NCI-H1105 (cell line): ENCODE data around the gene HPCA.
"Not testable (repeated sequence)": the region's sequence is repeated elsewhere in the genome, so short reads cannot be mapped to it uniquely, and the experiment has no call there.

ENCODE experiments used
- DNase-seq: peaks from one replicate; lab custom pipeline; 2025; lab: John Stamatoyannopoulos, UW

Gene HPCA

DNA sequence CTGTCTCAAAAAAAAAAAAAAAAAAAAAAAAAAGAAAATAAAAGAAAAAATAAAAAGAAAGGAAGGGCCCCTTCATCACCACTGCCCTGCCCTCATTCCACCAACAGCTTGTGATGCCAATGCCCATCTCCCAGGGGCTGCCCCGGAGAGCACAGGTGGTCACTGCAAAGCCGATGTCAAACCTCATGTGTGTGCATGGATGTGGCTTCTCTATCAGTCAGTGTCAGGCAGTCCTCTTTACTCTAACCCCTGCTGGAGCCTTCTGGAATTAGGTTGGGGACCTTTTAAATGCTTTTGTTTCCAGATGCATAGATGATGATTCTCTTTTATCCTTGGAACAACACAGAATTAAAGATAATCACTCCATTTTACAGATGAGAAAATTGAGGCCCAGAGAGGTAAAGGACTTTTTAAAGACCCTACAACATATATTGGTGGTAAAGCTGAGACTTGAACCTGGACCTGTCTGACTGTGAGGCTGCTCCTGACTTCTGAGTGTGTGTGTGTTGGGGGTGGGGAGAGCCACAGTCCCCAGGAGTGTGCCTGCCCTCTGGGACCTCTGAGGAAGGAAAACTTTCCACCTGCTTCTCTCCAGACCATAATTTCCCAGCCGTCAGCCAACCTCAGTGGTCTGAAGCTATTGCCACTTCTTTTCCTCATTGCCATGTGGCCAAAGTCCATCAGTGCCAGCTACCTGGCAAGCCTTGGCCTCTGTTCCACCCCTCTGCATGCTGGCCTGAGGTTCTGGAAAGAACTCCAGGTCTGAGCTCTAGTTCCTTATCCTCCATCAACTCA is 17.9 kb downstream of the HPCA start:
- no peak for DNase-seq

DNA sequence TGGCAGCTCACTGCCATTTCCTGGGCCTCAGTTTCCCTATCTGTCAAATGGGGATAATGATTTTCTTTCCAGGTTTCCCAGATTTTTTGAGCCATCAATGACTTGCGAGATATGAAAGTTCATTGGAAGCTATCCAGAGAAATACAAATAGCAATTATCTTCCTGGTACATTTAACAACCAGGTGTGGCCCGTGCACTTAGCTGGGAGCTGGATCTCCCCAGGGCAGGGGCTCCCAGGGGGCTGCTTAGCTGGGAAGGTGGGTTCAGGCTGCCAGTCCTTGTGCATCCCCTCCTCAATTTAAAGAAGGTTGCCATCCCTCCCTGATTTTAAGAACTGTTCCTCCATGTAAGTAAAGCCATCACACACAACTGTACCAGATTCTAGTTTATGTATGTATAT is 18.5 kb downstream of the HPCA start:
- no peak for DNase-seq

DNA sequence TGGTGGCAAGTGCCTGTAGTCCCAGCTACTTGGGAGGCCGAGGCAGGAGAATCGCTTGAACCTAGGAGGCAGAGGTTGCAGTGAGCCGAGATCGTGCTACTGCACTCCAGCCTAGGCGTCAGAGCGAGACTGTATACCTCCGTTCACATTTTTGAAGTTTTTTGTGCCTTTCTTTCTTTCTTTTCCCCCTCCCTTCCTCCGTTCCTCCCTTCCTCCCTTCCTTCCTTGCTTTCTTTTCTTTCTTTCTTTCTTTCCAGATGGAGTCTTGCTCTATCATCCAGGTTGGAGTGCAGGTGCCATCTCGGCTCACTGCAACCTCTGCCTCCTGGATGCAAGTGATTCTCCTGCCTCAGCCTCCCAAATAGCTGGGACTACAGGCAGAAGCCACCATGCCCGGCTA is 19.3 kb downstream of the HPCA start:
- not testable (repeated sequence) for DNase-seq

DNA sequence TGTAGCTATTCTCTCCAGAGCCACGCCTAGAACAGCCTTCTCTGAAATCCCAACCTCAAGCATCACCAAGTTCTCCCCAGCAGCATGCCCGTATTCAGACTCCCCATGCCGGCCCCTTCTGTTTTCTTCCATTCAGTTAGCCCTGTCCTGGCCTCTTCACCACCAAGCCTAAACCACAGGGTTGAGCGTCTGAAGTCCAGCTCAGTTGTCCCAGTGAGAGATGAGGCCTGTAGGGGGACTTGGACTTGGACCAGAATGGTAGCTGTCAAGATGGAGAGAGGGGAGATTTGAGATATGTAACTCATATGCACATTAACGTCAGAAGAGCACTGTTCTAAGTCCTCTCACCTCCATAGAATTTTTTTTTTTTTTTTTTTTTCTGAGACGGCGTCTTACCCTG is 20.4 kb downstream of the HPCA start:
- no peak for DNase-seq

DNA sequence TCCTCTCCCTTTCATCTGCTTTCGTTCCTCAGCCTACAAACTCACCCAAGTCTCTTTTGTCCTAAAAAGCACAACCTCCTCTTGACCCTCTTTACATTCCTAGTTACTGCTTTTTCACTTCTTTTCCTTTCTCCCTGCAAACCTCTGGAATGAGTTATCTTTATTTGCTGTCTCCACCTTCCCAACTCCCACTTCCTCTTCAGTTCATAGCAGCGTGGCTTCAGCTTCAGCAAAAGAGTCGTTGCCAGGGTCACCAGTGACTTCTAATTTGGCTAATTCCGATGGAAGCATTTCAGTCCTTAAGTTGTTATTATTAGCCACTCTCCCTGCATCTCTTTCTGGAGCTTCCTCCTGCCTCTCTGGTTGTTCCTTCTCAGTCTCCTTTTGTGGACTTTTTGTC is 21.1 kb downstream of the HPCA start:
- no peak for DNase-seq

DNA sequence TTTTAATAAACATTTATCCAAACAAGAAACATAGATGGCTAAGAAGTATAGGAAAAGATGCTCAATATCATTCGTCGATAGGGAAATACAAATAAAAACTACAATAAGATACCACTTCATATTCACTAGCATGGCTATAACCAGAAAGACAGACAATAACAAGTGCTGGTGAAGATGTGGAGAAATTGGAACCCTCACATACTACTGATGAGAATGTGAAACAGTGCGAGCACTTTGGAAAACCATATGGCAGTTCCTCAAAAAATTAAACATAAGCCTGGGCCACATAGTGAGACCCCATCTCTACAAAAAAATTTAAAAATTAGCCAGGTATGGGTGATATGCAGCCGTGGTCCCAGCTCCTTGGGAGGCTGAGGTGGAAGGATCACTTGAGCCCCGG is 24.0 kb downstream of the HPCA start:
- no peak for DNase-seq

DNA sequence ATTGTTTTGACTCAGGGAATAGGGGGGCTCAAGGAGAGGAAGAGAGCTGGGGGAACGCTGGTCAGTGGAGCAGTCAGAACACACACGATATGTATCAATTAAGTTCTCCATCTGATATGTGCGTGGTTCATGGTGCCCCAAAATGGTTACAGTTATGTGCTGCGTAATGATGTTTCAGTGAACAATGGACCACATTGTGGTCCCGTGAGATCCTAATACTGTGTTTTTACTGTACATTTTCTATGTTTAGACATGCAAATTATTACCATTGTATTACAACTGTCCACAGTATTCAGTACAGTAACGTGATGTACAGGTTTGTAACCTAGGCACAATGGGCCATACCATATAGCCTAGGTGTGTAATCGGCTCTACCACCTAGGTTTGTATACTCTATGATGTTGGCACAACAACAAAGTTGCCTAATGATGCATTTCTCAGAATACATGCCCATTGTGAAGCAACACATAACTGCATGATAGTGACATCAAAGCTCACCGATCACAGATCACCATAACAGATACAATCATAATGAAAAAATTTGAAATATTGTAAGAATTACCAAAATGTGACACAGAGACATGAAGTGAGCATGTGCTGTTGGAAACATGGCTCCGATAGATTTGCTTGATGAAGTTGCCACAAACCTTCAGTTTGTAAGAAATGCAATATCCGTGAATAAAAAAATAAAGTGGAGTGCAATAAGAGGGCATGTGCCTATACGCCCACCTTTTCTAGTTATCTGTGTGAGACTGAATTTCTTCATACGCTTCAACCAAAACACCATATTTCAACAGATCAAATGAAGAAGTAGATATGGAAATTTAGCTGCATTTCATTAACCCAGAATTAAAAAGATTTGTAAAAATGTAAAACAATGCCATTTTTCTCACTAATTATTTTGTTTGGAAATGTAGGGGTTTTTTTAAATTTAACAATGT is 29.7 kb downstream of the HPCA start:
- no peak for DNase-seq

DNA sequence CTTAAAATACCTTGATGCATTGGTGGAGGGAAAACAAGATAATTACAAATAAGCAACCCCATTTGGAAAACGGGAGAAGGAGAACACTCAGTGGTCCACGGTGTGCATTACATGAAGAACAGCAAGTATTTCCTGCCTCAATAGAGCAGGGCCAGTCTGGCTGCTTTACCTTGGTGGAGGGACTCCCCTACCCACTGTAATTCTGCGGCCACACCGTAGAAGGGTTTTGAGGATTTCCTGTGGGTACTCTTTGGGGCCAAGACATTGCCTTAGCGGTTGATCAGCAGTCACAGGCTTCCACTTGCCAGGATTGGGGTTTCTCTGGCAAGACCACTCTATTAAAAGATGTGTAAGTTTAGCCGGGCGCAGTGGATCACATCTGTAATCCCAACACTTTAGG is 31.2 kb downstream of the HPCA start:
- DNase-seq, result no peak

DNA sequence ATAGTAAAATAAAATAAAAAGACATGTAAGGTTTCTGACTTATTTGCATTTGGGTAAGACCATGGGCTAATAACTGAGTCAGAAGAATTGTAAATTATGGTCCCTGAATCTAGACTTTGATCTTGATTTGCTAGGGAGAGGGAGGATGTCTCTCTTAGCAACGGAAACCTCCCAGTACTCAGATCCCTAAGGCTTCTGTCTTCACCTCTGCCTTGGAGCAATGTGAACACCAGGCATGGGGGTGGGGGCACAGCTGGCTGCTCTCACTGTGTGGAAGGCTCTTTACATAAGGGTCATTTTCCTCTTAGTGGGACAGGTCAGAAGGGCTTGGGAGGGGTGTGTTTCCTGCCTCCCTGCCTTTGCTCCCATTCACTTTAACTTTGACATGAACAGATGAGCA is 31.9 kb downstream of the HPCA start:
- no peak for DNase-seq

DNA sequence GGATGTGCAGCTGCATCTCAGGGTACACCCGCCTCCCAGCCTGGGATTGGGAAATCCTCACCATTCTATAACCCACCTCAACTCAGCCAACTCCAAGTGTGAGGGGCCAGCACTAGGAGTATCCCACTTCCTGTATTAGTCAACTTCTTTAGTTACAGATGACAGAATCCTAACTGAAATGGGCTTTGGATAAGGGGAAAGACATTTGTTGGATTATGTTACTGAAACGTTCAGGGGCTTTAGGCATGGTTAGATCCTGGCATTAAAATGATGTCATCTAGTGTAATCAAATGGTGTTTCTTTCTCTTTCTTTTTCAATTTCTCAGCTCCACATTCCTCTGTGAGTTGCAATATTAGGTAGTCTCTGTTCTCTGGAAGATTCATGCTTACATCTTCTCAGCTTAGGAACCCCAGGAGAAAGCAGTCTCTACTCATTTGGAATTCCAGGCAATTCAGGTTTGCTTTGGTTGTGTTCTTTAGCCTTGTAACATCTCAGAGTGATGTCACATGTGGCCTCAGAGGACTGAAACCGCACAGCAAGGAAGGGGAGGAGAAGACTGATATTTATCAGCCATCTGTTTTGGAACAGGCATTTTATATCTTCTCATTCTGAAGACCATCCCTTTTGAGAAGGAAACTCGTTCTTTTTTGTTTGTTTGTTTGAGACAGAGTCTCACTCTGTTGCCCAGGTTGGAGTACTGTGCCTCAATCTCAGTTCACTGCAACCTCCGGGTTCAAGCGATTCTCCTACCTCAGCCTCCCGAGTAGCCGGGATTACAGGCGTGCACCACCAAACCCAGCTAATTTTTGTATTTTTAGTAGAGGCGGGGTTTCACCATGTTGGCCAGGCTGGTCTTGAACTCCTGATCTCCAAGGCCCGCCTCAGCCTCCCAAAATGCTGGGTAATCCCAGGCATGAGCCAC is 33.8 kb downstream of the HPCA start:
- no peak for DNase-seq

DNA sequence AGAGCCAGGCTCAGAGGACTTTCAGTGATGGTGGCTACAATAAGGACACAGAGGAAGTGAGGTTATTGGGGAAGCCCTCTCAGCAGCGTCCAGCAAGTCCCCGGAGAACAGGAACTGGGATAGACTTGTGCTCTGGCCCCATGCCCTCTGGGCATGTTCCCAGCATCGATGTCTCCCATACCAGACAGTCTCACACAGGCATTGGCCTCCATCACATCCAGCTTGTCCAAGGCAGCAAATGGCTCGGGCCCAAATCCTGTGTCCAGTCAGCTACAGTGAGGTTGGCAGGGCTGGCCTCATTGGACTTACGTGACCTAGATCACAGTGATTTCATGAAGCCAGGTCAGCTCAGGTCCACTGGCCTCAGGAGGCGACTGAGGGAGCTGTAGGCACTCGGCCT is 34.5 kb downstream of the HPCA start:
- DNase-seq, result no peak

DNA sequence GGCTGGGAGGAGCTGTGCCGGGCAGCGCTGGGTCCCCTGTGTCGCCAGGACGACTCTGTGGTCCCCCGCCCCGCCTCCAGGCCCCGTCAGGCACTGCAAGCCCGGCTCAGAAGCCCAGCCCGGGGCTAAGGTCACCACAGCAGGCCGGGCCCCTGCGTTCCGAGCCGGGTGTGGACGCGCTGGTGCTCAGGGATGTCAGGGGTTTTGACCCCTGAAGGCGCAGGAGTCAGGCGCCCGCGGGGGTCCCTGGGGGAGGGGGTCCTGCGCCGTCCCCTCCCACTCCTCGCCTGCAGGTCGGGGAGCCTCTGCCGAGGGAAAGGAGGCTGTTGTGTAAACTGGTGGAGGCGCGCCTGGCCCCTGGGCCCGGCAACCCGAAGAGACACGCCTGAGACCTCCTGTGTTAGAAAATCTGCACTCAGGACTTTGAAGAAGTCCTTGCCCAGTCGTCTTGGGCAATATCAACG is 38.6 kb downstream of the HPCA start:
- no peak for DNase-seq

DNA sequence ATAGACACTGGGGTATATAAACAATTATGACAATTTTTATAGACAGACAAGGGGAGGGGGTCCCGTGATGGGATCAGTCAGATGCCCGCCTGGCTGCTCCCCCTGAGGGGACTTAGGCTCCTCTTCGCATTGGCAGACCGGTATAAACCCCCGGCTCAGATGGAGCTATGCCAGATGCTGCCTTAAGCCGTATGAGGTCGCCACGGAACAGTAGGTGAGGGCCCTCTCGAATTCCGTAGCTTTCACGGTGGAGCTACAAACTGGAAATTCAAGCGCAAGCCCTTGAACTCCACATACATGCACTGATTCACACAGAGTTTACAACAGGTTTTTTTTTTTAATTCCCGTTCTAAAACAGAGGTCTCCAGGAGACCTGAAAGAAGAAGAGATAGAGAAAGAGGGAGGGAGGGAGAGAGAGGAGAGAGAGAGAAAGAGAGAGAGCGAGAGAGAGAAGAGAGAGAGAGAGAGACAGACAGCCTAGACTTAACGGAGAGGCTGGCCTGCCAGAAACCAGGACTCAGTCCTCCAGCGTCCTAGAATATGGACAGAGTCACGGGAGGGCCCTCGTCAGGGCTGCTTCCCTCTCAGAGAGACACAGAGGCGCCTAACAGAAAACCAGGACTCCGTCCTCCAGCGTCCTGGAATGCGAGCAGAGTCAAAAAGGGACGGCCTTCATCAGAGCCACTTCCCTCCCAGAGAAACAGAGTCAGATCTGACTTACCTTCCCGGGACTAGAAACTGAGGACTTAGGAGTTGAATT is 39.3 kb downstream of the HPCA start:
- no peak for DNase-seq

DNA sequence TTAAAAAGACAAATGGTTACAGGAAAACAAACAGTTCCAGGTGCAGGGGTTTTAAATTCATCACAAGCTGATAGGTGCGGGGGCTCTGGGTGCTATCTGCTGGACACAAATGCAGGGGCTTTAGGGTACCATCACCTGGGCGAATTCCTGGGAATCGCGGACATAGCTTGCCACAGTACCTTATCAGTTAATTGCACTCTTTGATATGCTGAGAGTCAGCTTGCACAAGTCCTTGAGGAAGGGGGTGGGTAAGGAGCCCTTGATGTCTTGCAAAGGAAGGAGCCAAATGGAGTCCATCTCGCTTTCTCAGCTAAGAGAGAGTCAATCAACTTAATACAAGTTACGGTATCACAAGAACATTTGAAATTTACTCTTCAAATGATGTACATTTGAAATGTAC is 40.3 kb downstream of the HPCA start:
- no peak for DNase-seq

DNA sequence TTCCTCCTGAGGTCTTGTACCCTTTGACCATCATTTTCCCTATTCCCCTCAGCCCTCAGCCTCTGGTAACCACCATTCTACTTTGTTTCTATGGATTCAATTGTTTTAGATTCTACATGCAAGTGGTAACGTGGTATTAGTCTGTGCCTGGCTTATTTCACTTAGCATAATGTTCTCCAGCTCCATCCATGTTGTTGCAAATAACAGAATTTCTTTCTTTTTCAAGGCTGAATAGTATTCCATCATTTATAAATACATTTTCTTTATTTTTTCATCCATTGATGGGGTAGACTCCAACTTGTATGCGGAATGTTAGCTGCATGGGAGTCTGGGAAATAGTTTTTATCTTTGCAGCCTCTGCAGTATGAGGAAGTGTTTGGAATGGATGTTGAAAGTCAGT is 41.1 kb downstream of the HPCA start:
- DNase-seq, result no peak

DNA sequence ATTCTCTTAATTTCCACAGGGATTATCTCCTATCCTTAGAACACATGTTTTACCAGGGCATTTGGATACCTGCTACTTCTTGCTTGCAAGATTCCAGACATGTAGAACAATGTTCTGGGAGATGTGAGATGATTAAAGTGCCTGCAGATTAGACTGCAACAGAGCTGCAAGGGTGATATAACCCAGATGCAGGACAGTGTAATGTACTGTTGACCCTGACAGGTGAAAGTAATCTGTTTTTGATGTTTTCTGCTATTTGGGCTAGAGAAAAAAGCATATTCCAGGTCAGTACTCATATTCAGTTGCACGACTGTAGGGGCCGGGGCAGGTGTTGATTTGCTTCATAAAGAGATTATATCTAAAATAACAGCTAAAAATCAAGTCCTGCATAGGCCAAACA is 42.0 kb downstream of the HPCA start:
- DNase-seq, result no peak

DNA sequence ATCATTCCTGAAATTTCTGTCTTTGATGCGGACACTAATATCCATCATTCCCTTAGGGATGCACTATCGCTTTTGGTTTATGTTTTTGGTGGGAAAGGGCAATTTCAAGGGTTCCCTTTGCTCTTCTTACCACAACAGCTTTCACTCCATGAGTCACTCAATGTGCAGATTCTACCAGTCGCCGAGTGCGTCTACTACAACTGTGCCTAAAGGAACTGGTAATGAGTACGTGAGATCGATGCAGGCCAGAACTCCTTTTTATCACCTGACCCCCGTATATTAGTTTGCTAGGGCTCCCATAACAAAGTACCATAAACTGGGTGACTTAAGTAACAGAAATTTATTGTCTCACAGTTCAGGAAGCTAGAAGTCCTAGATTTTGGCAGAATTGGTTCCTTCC is 42.4 kb downstream of the HPCA start:
- no peak for DNase-seq

DNA sequence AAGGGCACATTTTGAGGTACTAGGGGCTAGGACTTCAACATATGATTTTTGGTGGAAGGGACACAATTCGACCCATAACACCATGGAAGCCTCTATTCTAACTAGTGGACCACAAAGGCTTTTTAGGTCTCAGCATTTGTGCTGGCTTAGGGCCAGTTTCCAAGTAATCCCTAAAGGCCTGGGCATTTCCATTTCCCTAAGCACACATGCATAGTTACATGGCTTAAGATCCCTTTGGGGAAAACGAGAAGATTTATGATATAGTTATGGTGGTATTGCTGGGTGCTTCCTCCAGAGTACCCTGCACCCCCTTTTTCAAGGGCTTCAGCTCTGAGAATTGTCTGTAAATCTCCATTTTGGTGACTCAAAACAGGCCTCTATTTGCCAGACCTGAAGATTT is 43.1 kb downstream of the HPCA start:
- no peak for DNase-seq

DNA sequence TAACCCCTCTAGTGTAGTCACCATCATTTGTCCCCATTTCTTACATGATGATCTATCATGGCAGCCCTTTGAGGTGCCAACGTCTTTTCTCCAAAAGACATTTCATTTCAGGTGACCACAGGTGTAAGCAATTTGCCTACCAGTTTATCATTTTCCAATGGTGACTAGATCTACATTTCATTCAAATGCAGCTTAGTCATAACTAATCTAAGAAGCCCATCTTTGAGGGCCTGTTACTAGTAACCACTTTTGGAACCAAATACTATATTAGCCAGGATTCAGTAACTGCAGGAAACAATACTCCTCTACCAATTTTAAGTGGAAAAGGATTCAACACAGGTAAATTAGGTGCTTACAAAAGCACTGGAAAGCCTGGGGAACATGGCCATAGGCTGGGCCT is 45.5 kb downstream of the HPCA start:
- DNase-seq, result no peak

DNA sequence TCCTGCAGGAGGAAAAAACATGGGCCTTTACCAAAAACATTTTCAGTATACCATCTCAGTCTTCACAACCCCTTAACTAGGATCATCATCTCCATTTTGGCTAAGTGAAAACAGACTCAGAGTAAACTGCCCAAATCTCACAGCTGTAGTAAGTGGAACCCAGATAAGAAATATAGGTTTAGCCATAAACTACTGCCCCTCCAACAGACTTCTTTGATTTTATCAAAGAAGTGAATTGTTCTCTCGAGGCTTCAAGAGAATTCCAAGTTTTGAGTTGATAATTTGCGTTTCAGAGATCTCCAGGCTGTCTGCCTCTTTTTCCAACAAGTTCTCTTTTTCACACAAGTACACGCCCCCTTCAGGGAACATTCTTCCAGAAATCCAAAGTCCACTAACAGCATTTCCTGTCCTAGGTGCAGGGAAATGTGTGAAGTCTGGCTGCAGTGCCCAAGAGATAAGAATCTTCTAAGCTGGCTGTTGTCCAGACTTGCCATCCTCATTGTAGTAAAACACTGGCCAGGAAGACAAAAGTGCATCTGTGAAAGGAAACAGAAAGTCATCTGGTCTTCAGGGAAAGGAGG is 47.5 kb downstream of the HPCA start:
- no peak for DNase-seq

DNA sequence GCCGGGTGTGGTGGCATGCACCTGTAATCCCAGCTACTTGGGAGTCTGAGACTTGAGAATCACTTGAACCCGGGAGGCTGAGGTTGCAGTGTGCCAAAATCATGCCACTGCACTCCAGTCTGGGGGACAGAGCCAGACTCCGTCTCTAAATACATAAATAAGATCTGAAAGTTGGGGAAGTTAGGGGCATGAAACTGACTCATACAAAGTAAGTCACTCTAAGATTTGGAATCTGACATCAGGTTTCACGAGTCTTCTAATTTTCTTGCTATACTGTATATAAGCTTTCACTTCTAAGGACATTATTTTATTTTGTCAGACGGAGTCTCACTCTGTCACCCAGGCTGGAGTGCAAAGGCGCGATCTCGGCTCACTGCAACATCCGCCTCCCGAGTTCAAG is 48.2 kb downstream of the HPCA start:
- no peak for DNase-seq
